GM21717 (cell line): Measurements from ENCODE around the gene ALDH6A1.
"Not testable (repeated sequence)": the region's sequence is repeated elsewhere in the genome, so short reads cannot be mapped to it uniquely, and the experiment has no call there.

Source experiments
- ATAC-seq: cut with Tn5 transposase; IDR thresholded peaks from one replicate; pipeline ENCODE4 v1.9.1; 2021; ENCODE audit warnings: mild to moderate bottlenecking, moderate library complexity; ENCODE audit not compliant: unreplicated experiment

The ALDH6A1 gene

GRCh38 chr14:74084277-74085046 is at the start of gene ALDH6A1, which contains the start of gene LIN52:
ALDH6A1 (minus strand) TSS chr14:74084453; CDS start chr14:74084394, 59 bp downstream.
LIN52 (plus strand) TSS chr14:74084956; CDS start chr14:74084975, 19 bp downstream.
- peak; percentile 89 for ATAC-seq

DNA sequence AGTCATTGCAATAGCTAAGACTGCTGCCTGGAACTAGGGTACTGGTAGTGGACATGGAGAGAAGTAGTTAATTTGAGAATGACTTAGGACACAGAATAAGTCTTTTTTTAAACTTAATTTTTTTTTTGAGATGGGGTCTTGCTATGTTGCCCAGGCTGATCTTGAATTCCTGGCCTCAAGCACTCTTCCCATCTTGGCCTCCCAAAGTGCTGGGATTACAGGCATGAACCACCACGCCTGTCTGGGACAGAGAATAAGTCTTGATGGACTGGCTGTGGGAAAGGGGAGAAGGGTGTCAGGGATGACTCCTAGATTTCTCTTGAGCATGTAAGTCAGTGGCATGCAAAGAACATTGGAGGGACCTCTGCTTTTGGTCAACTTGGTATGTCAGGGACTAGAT is 43.4 kb upstream of the ALDH6A1 start:
- ATAC-seq: no peak

DNA sequence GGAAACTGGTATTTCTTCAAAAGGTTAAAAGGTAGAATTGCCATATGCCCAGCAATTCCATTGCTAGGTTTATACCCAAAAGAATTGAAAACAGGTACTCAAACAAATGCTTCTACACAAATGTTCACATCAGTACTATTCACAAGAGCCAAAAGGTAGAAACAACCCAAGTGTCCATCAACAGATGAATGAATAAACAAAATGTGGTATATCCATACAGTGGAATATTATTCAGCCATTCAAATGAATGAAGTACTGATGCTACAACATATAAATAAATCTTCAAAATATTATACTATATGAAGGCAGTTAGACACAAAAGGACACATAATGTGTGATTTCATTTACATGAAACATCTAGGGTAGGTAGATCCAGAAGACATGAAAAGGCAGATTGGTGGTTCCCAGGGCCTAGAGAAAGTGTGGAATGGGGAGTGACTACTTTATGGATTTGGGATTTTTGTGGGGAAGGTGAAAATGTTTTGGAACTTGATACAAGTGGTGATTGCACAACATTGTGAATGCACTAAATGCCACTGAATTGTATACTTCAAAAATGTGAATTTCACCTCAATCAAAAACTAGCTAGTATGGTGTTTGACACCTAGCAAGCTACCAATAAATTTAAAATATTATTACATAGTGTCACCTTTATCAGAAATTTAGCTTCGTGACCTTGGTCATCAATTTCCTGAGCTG is 42.2 kb upstream of the ALDH6A1 start:
- ATAC-seq: no peak

- ATAC-seq: not testable (repeated sequence)
These were observed 41.2 kb upstream of the ALDH6A1 start for GRCh38 chr14:74125487-74125886.

DNA sequence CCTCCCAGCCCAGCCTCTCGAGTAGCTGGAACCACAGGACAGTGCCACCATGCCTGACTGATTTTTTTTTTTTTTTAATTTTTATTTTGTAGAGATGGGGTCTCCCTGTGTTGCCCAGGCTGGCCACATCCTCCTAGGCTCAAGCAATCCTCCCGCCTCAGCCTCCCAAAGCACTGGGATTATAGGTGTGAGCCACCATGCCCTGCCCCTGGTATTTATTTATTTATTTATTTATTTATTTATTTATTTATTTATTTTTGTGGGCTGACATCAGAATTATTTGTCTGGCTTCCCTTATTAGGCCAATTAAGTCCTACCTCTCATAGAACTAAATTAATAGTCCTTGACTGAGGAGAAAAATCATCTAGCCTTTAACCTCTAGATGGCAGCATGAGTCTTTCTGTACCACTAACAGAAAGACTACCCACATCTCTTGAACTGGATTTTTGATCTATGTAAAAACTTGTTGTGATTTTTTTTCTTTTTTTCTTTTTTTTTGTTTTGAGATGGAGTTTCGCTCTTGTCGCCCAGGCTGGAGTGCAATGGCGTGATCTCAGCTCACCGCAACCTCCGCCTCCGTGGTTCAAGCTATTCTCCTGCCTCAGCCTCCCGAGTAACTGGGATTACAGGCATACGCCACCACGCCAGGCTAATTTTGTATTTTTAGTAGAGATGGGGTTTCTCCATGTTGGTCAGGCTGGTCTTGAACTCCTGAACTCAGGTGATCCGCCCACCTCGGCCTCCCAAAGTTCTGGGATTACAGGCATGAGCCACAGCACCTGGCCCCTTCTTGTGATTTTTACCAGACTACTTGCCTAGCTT is 27.4 kb upstream of the ALDH6A1 start:
- ATAC-seq: not testable (repeated sequence)

GRCh38 chr14:74109369-74109768 is 25.1 kb upstream of the ALDH6A1 start:
- ATAC-seq: no peak

GRCh38 chr14:74105381-74105780 is 21.1 kb upstream of the ALDH6A1 start:
- ATAC-seq: no peak

- no peak for ATAC-seq
These were observed 5.2 kb upstream of the ALDH6A1 start for GRCh38 chr14:74089251-74090020.

DNA sequence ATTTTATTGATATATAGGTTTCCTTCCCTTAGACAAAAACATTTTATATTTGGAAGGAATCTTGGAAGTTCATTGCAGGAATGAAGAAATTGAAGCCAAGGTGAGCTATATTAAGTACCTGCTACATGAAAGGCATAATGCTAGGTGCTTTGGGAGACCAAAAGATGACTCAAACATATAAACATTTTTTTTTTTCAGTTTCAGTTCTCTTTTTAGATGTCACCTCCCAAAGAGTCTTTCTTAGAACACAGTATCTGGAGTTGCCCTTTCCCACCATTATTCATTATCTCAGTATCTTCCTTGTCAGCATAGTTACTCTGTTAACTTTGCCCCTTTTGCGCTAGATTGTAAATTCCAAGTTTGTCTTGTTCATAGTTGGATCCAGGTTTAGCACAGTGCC is 1.6 kb upstream of the ALDH6A1 start:
- ATAC-seq: no peak

- ATAC-seq: peak; percentile 7
These were observed 889 bp upstream of the ALDH6A1 start for GRCh38 chr14:74085047-74085637.

- peak; percentile 23 for ATAC-seq
These were observed 423 bp downstream of the ALDH6A1 start for GRCh38 chr14:74083784-74084276.

- ATAC-seq: no peak
These were observed 1.1 kb downstream of the ALDH6A1 start for GRCh38 chr14:74083161-74083560.

GRCh38 chr14:74081491-74081890 is 2.8 kb downstream of the ALDH6A1 start:
- no peak for ATAC-seq

DNA sequence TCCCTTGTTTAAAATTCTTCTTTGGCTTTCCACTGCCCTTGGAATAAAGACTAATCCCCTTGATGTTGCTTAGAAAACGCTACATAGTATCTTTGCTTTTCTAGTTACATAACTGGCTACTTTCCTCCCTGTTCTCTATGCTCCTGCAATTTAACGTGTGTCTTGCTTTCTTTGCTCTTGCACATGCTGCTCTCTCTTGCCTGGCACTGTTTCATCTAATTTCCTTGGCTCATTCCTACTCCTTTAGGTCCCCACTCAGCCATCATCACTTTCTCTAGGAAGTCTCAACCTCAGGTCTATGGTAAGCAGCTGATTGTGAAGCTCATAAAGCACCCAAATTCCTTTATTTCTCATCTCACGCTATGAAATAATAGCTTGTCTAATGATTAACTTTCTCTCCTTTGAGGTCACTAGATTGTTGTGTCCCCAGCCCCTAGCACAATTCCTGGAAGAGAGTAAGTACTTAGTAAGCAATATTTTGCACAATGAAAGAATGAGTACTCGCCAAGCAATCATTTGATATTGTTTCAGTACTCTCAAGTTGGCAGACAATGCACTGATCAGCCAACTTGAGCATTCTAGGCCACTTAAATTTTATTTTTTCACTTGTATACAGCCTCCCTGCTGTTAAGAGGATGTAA is 3.3 kb downstream of the ALDH6A1 start:
- ATAC-seq: no peak

DNA sequence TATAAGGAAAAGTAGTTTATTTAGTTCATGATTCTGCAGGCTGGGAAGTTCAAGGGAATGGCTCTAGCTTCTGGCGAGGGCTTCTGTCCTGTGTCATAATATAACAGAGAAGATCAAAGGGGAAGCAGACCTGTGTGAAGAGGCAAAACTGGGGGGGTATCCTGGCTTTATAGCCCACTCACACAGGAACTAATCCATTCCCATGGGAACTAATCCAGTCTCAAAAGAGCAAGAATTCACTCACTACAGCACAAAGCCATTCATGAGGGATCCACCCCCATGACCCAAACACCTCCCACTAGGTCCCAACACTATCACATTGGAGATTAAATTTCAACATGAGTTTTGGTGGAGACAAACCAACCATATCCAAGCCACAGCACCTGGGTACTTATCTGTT is 6.9 kb downstream of the ALDH6A1 start:
- no peak for ATAC-seq

- ATAC-seq: no peak
These were observed 18.3 kb downstream of the ALDH6A1 start for GRCh38 chr14:74065746-74066575.

- ATAC-seq: no peak
These were observed 19.4 kb downstream of the ALDH6A1 start for GRCh38 chr14:74064883-74065282.

GRCh38 chr14:74064426-74064825 is 19.8 kb downstream of the ALDH6A1 start:
- ATAC-seq: no peak

DNA sequence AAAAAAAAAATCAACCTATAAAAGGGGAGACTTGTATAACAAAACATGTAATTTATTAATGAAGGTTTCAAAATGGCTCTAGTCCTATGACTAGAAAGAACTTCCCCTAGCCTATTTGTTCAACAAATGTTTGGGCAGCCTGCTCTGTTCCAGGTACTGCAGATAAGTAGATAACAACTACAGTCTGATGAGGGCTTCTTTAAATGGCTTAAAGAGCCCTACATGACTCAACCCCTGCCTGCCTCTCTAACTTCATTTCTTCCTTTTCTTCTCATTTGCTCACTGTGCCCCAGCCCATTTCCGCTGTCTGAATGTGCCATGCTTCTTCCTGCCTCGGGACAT is 21.5 kb downstream of the ALDH6A1 start:
- no peak for ATAC-seq
